CD4-positive, alpha-beta T cell (primary cell): ENCODE results near the gene SEC61A1. TPM values are rescaled to one million over a fixed set of nuclear protein-coding genes. Genes with fewer than 3 reads are reported as not detected.

ENCODE experiments used
- ATAC-seq: fragments of 200-7000 bp; cut with Tn5 transposase; one replicate; pipeline ENCODE4 v1.10.0; 2022; ENCODE audit warnings: mild to moderate bottlenecking; ENCODE audit not compliant: poor library complexity
- CTCF ChIA-PET: fragments of 350-600 bp; sonication (Branson Sonifier 250); formaldehyde crosslinking; loops from one replicate; lab custom pipeline; 2021; ENCODE audit warnings: antibody characterized with exemption, inconsistent platforms; lab: Charles Lee
- POLR2A ChIA-PET: fragments of 350-600 bp; sonication (Branson Sonifier 250); formaldehyde crosslinking; loops from one replicate; lab custom pipeline; 2021; ENCODE audit warnings: antibody characterized with exemption, inconsistent platforms; lab: Charles Lee
- DNase-seq, 14 experiments: peaks; one replicate each; pipeline ENCODE4 v3.0.0-alpha.2; 2013 to 2020; ENCODE audit warnings: mixed read lengths in 2 of 14
- H3K27ac ChIP-seq, 2 donors: one replicate each; pipeline versions ENCODE4 v1.5.1 to v1.7.0; 2013; ENCODE audit warnings: low read length in 2 of 2, low read depth in 1 of 2, mild to moderate bottlenecking in 1 of 2
- H3K27me3 ChIP-seq, 2 experiments: 1 replicate in 1 of 2; 2 replicates in 1 of 2; pipeline versions ENCODE4 v1.6.1 to v1.7.0; 2013; ENCODE audit warnings: low read length in 2 of 2, control low read depth in 1 of 2, mild to moderate bottlenecking in 1 of 2, moderate library complexity in 1 of 2; ENCODE audit not compliant: insufficient read depth in 2 of 2, control insufficient read depth in 1 of 2
- H3K36me3 ChIP-seq: one replicate; pipeline ENCODE4 v1.6.1; 2013; ENCODE audit warnings: low read length, control low read depth; ENCODE audit not compliant: insufficient read depth
- H3K4me1 ChIP-seq: one replicate; pipeline ENCODE4 v1.6.1; 2013; ENCODE audit warnings: low read length, control low read depth; ENCODE audit not compliant: insufficient read depth
- H3K4me3 ChIP-seq: one replicate; pipeline ENCODE4 v1.5.1; 2013; ENCODE audit warnings: mild to moderate bottlenecking, low read length, moderate library complexity
- H3K9me3 ChIP-seq, 2 experiments: 1 replicate in 1 of 2; 2 replicates in 1 of 2; pipeline versions ENCODE4 v1.6.1 to v1.7.0; 2013; ENCODE audit warnings: low read length in 2 of 2, mild to moderate bottlenecking in 2 of 2, control low read depth in 1 of 2, moderate library complexity in 1 of 2; ENCODE audit not compliant: control insufficient read depth in 1 of 2, insufficient read depth in 1 of 2
- H3K27ac Mint-ChIP-seq: one replicate; pipeline ENCODE4 v1.8.0; 2020; ENCODE audit warnings: mixed read lengths
- H3K27me3 Mint-ChIP-seq: one replicate; pipeline ENCODE4 v1.8.0; 2021; ENCODE audit warnings: mixed read lengths
- H3K36me3 Mint-ChIP-seq: one replicate; pipeline ENCODE4 v1.8.0; 2021; ENCODE audit warnings: low read depth, mixed read lengths
- H3K4me1 Mint-ChIP-seq: one replicate; pipeline ENCODE4 v1.8.0; 2021; ENCODE audit warnings: low read depth, mixed read lengths
- H3K4me3 Mint-ChIP-seq: one replicate; pipeline ENCODE4 v1.8.0; 2020; ENCODE audit warnings: mild to moderate bottlenecking, mixed read lengths
- H3K9me3 Mint-ChIP-seq: one replicate; pipeline ENCODE4 v1.8.0; 2020; ENCODE audit warnings: mixed read lengths
- CTCF ChIP-seq: fragments of 200-600 bp; IDR thresholded peaks from one replicate; pipeline ENCODE4 v1.8.0; 2022; ENCODE audit warnings: antibody characterized with exemption, mild to moderate bottlenecking
- intact Hi-C, 2 experiments: fragments of 100-400 bp; cut with DNase I in 1 of 2; cut with micrococcal nuclease in 1 of 2; formaldehyde crosslinking; loops; one replicate each; pipeline versions ENCODE4 v1.15.1 to v1.9.0; 2023 to 2025; cut with DNase I, micrococcal nuclease
- total RNA-seq, 174 experiments: library from RNA in 2 of 174; stranded (reverse) in 2 of 174; gene quantifications; one replicate each; pipeline ENCODE4 v1.2.3 and lab custom pipeline; 2021 to 2026

The SEC61A1 gene
- total RNA-seq, 2 experiments from 2014 or later: 127 to 139 TPM

GRCh38 chr3:128080323-128081080 is 28.3 kb downstream of the SEC61A1 start:
- ATAC-seq: no peak
- Histone ChIP-seq H3K4me3 (no peak overlapping the region), H3K4me1 (peaks cover 18% of the 10 kb centered on the region), H3K36me3 (peaks cover 59% of the 10 kb centered on the region), H3K9me3 (no peaks in the 10 kb centered on the region), H3K27ac (no peak overlapping the region), H3K27me3 (peaks cover 8 to 10% of the 10 kb centered on the region in 2 experiments)
- no peak for DNase-seq
- H3K4me1 Mint-ChIP-seq: no peaks in the 10 kb centered on the region
- H3K36me3 Mint-ChIP-seq: peaks cover 64% of the 10 kb centered on the region
- CTCF ChIA-PET: no interaction called here
- POLR2A ChIA-PET: no interaction called here
- no peak for TF ChIP-seq CTCF
- intact Hi-C loops: no loop called here
- H3K27ac Mint-ChIP-seq: no peak overlapping the region
- no peak overlapping the region for H3K4me3 Mint-ChIP-seq
- H3K27me3 Mint-ChIP-seq: no peaks in the 10 kb centered on the region
- H3K9me3 Mint-ChIP-seq: no peaks in the 10 kb centered on the region

- intact Hi-C loops: no loop called here
- Mint-ChIP-seq H3K36me3 (peaks cover 71% of the 10 kb centered on the region), H3K9me3 (no peaks in the 10 kb centered on the region), H3K27me3 (no peaks in the 10 kb centered on the region), H3K27ac (no peak overlapping the region), H3K4me1 (no peaks in the 10 kb centered on the region), H3K4me3 (no peak overlapping the region)
- no peak for TF ChIP-seq CTCF
- DNase-seq: no peak
- H3K27me3 ChIP-seq: peaks cover 2 to 7% of the 10 kb centered on the region in 2 experiments
- H3K9me3 ChIP-seq: no peaks in the 10 kb centered on the region
- ChIA-PET POLR2A (no interaction called here), CTCF (no interaction called here)
- no peak overlapping the region for H3K27ac ChIP-seq
- peaks cover 11% of the 10 kb centered on the region for H3K4me1 ChIP-seq
- H3K36me3 ChIP-seq: peaks cover 64% of the 10 kb centered on the region
- H3K4me3 ChIP-seq: no peak overlapping the region
- ATAC-seq: no peak
These were observed 29.0 kb downstream of the SEC61A1 start for GRCh38 chr3:128081226-128081625.

- intact Hi-C loops: no loop called here
- peaks cover 70% of the 10 kb centered on the region for H3K36me3 ChIP-seq
- CTCF ChIA-PET: no interaction called here
These were observed 29.6 kb downstream of the SEC61A1 start for GRCh38 chr3:128081846-128082245.

More at GRCh38 chr3:128081846-128082245, 29.6 kb downstream of the SEC61A1 start:
- Mint-ChIP-seq H3K36me3 (peaks cover 77% of the 10 kb centered on the region), H3K9me3 (no peaks in the 10 kb centered on the region), H3K4me1 (no peaks in the 10 kb centered on the region), H3K27me3 (no peaks in the 10 kb centered on the region), H3K27ac (no peak overlapping the region), H3K4me3 (no peak overlapping the region)
- Histone ChIP-seq H3K4me3 (no peak overlapping the region), H3K4me1 (peaks cover 6% of the 10 kb centered on the region), H3K27me3 (peaks cover 0 to 5% of the 10 kb centered on the region in 2 experiments), H3K27ac (no peak overlapping the region), H3K9me3 (no peaks in the 10 kb centered on the region)
- POLR2A ChIA-PET: no interaction called here
- ATAC-seq: no peak
- DNase-seq: no peak
- no peak for TF ChIP-seq CTCF
